Measurements from ENCODE around the gene CD22. TPM values are rescaled to one million over a fixed set of nuclear protein-coding genes. Genes with fewer than 3 reads are reported as not detected.
A peak's percentile ranks its signal among the peaks of the same experiment; 100 is the strongest.

CD22 gene
- total RNA-seq, 1 donor from 2014 or later = 0.23 TPM

DNA sequence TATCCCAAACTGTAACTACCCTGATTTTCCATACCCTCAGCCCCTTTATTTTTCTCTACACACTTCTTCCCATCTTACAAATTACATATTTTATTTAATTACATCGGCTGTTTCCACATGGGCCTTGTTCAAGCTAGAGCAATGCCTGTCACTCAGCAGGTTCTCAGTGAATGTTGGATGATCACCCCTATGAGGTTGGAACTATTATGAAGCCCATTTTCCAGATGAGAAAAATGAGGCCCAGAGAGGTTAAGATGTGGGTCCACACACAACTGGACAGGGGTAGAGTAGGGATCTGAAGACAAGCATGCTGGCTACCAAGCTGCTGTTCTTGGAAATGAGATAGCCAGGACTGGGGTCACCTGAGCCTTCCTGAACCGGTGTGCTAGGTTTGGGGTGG is 27.0 kb upstream of the CD22 start:
- no peak for DNase-seq (ENCODE audit: low read depth)
- no peak overlapping the region for H3K4me3 ChIP-seq (ENCODE audit: low read depth, low read length)
- no peak for TF ChIP-seq CTCF (conservative IDR thresholded peaks at IDR 0.05; ENCODE audit: low read depth, low read length)

DNA sequence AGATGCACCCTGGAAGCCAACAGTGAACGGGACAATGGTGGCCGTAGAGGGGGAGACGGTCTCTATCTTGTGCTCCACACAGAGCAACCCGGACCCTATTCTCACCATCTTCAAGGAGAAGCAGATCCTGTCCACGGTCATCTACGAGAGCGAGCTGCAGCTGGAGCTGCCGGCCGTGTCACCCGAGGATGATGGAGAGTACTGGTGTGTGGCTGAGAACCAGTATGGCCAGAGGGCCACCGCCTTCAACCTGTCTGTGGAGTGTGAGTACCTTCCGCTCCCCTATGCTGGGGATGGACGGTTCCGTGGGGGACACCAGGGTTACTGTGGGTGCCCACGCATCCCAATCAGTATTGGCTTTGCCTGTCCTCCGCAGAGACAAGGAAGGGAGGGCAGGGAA is 26.5 kb upstream of the CD22 start:
- no peak overlapping the region for H3K4me3 ChIP-seq (ENCODE audit: low read depth, low read length)
- no peak for TF ChIP-seq CTCF (conservative IDR thresholded peaks at IDR 0.05; ENCODE audit: low read depth, low read length)
- no peak for DNase-seq (ENCODE audit: low read depth)

DNA sequence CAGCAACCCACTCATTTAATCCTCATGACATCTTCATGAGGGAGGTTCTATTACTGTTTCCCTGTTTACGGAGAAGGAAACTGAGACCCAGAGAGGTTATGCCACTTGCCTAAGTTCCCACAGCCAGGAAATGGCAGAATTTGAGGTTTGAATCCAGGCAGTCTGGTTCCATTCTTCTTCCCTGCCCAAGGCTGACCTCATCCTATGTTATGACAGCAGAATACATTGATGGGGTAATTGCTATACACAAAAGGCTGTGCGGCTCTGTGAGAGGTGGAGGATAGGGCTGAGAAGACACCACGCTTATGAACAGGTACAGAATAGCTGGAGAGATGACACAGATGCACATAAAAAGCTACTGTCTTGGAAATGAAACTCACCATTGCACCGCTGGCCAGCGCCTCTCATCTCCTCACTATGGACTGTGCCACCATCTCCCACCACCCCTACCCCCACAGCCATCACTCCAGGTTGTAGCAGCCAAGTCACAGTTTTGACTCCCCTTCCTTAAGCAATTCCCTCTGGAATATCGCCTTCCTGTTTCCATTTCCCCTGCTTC is 25.6 kb upstream of the CD22 start:
- no peak overlapping the region for H3K4me3 ChIP-seq (ENCODE audit: low read depth, low read length)
- no peak for DNase-seq (ENCODE audit: low read depth)
- no peak for TF ChIP-seq CTCF (conservative IDR thresholded peaks at IDR 0.05; ENCODE audit: low read depth, low read length)

- no peak overlapping the region for H3K4me3 ChIP-seq (ENCODE audit: low read depth, low read length)
- TF ChIP-seq CTCF (conservative IDR thresholded peaks at IDR 0.05; ENCODE audit: low read depth, low read length) = no peak
- DNase-seq (ENCODE audit: low read depth) = no peak
Measured at GRCh38 chr19:35304036-35304435, 25.0 kb upstream of the CD22 start.

DNA sequence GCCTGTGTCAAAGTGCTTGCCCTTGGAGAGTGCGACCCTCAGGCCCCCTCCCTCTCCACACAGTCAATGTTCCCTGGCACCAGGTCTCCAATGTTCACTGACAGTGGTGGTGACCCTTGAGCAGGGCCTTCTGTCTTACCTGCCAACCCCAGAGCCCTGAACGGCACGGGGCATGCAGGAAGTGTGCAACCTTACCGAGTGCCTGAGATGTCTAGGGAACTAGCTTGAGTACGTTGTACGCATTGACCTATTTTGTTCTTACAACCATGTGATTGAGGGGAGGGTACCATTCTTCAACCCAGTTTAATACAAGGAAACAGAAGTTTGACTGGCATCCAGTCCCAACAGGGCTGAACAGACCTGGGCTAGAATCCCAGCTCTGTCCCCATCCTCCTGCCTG is 23.8 kb upstream of the CD22 start:
- H3K4me3 ChIP-seq (ENCODE audit: low read depth, low read length) = no peak overlapping the region
- no peak for TF ChIP-seq CTCF (conservative IDR thresholded peaks at IDR 0.05; ENCODE audit: low read depth, low read length)
- no peak for DNase-seq (ENCODE audit: low read depth)

GRCh38 chr19:35306473-35307246 is 22.3 kb upstream of the CD22 start:
- H3K4me3 ChIP-seq (ENCODE audit: low read depth, low read length) = no peak overlapping the region
- DNase-seq (ENCODE audit: low read depth) = no peak
- TF ChIP-seq CTCF (conservative IDR thresholded peaks at IDR 0.05; ENCODE audit: low read depth, low read length) = peak; percentile 47

GRCh38 chr19:35307931-35308330 is 21.1 kb upstream of the CD22 start:
- no peak overlapping the region for H3K4me3 ChIP-seq (ENCODE audit: low read depth, low read length)
- TF ChIP-seq CTCF (conservative IDR thresholded peaks at IDR 0.05; ENCODE audit: low read depth, low read length) = no peak
- DNase-seq (ENCODE audit: low read depth) = no peak

All from epithelial cell of proximal tubule (primary cell).